ENCODE measurements around the gene HDLBP. TPM values are rescaled to one million over a fixed set of nuclear protein-coding genes. Genes with fewer than 3 reads are reported as not detected.

The HDLBP gene
- polyA plus RNA-seq, 1 experiment = 707 TPM

DNA sequence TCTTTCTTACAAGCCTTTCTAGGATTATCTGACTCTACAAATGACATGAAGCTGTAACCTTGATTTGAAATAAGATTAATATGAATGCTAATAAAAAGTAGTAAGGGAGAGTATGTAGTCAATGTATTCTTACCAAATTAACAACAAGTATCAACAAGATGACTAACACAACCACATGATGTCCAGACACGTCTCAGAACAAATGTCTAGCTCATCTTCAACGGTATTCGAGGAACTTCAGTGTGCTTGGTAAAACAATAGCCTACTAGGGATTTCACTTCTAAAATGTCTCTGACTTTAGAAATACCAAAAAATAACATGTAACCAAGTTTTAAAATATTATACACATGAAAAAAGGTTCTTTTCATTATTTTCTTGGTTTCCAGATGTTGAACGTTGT lies 3.4 kb downstream of the HDLBP start:
- Histone ChIP-seq H3K27ac (ENCODE audit: low read depth, low read length) (no peak overlapping the region), H3K4me3 (ENCODE audit: low read depth, low read length) (no peak overlapping the region), H3K9me3 (ENCODE audit: control insufficient read depth, insufficient read depth, low read length) (peaks cover 4% of the 10 kb centered on the region; the same call in 1 of the 2 replicates), H3K27me3 (ENCODE audit: control insufficient read depth, insufficient read depth, low read length) (no peaks in the 10 kb centered on the region)
- no peak for DNase-seq (ENCODE audit: low read depth, low spot score)
- ChIA-PET POLR2A (no interaction called here), CTCF (no interaction called here)
- TF ChIP-seq, protein P1, sequence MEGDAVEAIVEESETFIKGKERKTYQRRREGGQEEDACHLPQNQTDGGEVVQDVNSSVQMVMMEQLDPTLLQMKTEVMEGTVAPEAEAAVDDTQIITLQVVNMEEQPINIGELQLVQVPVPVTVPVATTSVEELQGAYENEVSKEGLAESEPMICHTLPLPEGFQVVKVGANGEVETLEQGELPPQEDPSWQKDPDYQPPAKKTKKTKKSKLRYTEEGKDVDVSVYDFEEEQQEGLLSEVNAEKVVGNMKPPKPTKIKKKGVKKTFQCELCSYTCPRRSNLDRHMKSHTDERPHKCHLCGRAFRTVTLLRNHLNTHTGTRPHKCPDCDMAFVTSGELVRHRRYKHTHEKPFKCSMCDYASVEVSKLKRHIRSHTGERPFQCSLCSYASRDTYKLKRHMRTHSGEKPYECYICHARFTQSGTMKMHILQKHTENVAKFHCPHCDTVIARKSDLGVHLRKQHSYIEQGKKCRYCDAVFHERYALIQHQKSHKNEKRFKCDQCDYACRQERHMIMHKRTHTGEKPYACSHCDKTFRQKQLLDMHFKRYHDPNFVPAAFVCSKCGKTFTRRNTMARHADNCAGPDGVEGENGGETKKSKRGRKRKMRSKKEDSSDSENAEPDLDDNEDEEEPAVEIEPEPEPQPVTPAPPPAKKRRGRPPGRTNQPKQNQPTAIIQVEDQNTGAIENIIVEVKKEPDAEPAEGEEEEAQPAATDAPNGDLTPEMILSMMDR (IDR thresholded peaks at IDR 0.05; ENCODE audit: low read depth, low read length) = no peak

DNA sequence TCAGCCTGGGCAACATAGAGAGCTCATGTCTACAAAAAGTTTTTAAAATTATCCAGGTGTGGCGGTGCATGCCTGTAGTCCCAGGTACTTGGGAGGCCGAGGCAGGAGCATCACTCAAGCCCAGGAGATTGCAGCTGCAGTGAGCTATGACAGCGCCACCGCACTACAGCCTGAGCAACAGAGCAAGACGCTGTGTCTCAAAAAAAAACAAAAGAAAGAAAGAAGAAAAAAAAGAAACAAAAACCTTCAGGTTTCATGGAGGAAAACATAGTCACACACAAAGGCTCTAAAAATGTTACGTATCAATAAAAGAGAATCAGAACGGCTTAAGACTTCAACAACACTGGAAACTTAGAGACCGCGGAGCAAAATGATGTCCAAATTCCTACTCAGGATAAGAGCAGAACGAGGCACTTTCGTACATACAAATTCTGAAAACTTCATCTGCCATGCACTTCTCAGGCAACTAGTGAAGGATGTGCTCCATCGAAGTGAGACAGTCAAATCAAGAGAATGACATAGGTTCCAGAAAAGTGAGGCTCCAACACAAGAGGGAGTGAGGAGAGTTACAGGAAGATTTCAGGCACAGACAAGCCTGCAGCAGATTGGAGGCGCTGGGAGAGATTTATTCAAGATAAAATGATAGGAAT lies 4.4 kb downstream of the HDLBP start:
- no peak for DNase-seq (ENCODE audit: low read depth, low spot score)
- Histone ChIP-seq H3K27ac (ENCODE audit: low read depth, low read length) (no peak overlapping the region), H3K9me3 (ENCODE audit: control insufficient read depth, insufficient read depth, low read length) (peaks cover under 1% of the 10 kb centered on the region; the same call in 1 of the 2 replicates), H3K27me3 (ENCODE audit: control insufficient read depth, insufficient read depth, low read length) (no peaks in the 10 kb centered on the region), H3K4me3 (ENCODE audit: low read depth, low read length) (no peak overlapping the region)
- POLR2A ChIA-PET = no interaction called here
- TF ChIP-seq, protein P1 (IDR thresholded peaks at IDR 0.05; ENCODE audit: low read depth, low read length) = no peak
- CTCF ChIA-PET = no interaction called here

DNA sequence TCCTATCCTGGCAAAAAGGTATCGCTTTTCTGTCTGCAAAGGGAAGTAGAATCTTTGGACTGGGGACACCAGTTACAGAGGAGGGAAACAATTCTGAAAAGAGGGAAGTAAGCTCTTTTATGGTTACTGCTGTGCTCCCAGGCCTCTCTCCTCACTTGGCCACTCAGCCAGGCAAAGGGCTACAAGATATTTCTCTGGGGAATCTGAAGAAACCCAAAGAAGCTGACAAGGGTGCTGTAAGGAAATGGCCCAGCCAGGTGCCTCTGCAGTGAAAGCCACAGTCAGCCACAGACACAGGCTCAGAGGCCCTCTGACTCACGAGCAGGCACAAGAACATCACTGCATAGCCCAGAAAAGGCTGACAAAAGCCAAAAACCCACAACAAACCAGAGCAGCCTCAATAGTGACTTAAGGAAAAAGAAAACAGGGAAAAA lies 5.8 kb downstream of the HDLBP start:
- no peak for DNase-seq (ENCODE audit: low read depth, low spot score)
- H3K27me3 ChIP-seq (ENCODE audit: control insufficient read depth, insufficient read depth, low read length) = no peaks in the 10 kb centered on the region
- POLR2A ChIA-PET = no interaction called here
- TF ChIP-seq, protein P1 (IDR thresholded peaks at IDR 0.05; ENCODE audit: low read depth, low read length) = no peak
- CTCF ChIA-PET = no interaction called here
- H3K4me3 ChIP-seq (ENCODE audit: low read depth, low read length) = no peak overlapping the region
- no peaks in the 10 kb centered on the region; the same call in 1 of the 2 replicates for H3K9me3 ChIP-seq (ENCODE audit: control insufficient read depth, insufficient read depth, low read length)
- no peak overlapping the region for H3K27ac ChIP-seq (ENCODE audit: low read depth, low read length)

DNA sequence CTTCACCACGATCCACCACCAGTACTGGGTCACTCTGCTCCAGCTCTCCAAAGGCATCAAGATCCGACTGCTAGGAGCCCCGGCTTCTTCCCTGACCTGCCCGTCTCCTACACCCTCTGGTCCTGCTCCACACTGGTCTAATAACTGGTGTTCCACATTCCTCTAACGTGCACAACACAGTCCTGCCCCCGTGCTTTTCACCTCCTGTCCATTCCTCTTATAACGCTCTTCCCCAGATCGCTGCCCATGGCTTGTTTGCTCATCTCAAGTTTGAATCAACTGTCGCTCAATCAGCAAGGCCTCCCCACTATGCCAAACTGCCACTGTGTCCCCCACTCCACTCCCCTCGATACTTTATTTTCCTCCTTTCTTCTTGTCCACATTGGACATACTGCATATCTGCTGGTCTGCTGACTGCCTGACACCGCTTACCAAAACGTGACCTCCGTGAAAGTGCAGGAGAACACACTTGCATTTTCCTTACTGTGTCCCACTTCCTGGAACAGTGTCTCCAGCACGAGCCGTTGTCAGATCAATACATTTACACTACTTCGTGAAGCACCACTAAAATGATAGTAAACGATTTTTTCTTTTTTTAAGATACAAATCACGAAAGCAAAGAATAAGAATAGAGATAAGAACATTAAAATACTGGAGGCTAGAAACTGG lies 6.5 kb downstream of the HDLBP start:
- ChIA-PET POLR2A (no interaction called here), CTCF (no interaction called here)
- no peak for DNase-seq (ENCODE audit: low read depth, low spot score)
- no peak overlapping the region for H3K4me3 ChIP-seq (ENCODE audit: low read depth, low read length)
- TF ChIP-seq, protein P1 (IDR thresholded peaks at IDR 0.05; ENCODE audit: low read depth, low read length) = no peak
- no peak overlapping the region for H3K27ac ChIP-seq (ENCODE audit: low read depth, low read length)
- no peaks in the 10 kb centered on the region for H3K27me3 ChIP-seq (ENCODE audit: control insufficient read depth, insufficient read depth, low read length)
- H3K9me3 ChIP-seq (ENCODE audit: control insufficient read depth, insufficient read depth, low read length) = no peaks in the 10 kb centered on the region

DNA sequence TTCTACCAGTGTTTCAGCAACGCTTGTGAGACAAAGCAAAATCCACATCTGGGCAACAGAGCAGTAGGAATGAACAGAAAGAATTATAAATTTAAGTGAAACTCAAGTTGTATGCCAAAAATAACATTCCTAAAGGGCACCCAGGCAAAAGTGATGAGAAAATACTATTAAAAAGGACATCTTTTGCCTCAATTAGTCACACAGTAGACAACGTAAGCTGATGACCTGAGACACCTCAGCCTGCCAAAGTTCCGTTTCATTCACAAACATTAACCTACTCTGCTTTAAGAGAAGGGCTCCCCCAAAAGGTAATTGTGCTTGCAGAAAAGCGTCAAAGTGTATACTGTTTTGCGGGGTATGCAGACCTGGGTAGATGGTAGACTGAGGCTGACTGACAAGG lies 7.2 kb downstream of the HDLBP start:
- CTCF ChIA-PET = no interaction called here
- no peaks in the 10 kb centered on the region for H3K9me3 ChIP-seq (ENCODE audit: control insufficient read depth, insufficient read depth, low read length)
- no peak overlapping the region for H3K4me3 ChIP-seq (ENCODE audit: low read depth, low read length)
- TF ChIP-seq, protein P1 (IDR thresholded peaks at IDR 0.05; ENCODE audit: low read depth, low read length) = no peak
- DNase-seq (ENCODE audit: low read depth, low spot score) = no peak
- POLR2A ChIA-PET = no interaction called here
- H3K27me3 ChIP-seq (ENCODE audit: control insufficient read depth, insufficient read depth, low read length) = no peaks in the 10 kb centered on the region
- no peak overlapping the region for H3K27ac ChIP-seq (ENCODE audit: low read depth, low read length)

Data from AG04450 (cell line).